ENCODE data around the gene SLC10A3. TPM values are rescaled to one million over a fixed set of nuclear protein-coding genes. Genes with fewer than 3 reads are reported as not detected.

Gene SLC10A3
- total and polyA plus RNA-seq, 2 donors (not counting 3 experiments of a cell fraction or from before 2014, with no cell fraction given) = 21.9 to 22.6 TPM

DNA sequence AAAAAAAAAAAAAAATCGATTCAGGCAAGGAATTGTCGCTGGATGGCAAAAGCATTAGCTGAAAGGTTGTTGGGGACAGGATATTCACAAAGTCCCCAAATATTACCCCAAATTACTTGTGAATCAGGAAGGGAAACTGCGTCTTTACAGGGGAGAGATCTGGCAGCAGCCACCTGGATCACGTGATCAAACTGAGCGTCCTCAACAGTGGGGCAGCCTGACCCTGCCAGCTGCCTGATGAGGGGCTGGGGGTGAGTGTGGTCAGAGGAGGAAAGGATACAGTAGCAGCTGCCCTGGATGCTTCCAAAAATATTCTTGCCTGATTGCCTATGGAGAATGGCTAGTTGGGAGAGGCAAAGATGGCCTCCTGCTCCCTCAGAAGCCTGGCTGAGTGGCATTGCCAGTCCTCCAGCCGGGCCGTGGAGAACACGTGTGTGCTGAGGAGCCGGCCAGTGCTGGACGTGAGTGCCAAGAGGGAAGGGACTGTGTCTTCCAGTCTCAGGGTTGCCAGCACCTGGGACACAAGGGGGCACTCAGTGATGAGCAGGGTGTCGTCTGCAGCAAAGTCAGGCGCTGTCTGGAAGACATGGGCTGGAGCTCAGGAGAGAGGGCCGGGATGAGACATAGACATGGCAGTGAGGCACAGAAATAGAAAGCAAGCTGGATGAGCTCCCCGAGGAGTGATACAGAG is 8.4 kb downstream of the SLC10A3 start:
- dilution Hi-C loops (cut with MboI; ENCODE audit: extremely low pct_ligation_motif_present, low sequenced_read_pairs) (no loop called here), intact Hi-C loops (cut with micrococcal nuclease) (no loop called here)
- H3K9me1 ChIP-seq (replicated peaks; ENCODE audit: control insufficient read depth, extremely low read depth, insufficient read depth, low read length) = no peaks in the 10 kb centered on the region
- TF ChIP-seq JUN (IDR thresholded peaks at IDR 0.05; ENCODE audit: borderline replicate concordance, insufficient read depth, insufficient read length, low read depth) (no peak), MYC (IDR thresholded peaks at IDR 0.05; ENCODE audit: low read depth, low read length) (no peak), GATA2 (IDR thresholded peaks at IDR 0.05; ENCODE audit: insufficient read depth, insufficient read length, low read depth, low read length) (no peak), POLR2A (IDR thresholded peaks at IDR 0.05; ENCODE audit: low read depth, low read length) (no peak), FOS (IDR thresholded peaks at IDR 0.05; ENCODE audit: borderline replicate concordance, insufficient read depth, low read length) (no peak), POLR2AphosphoS5 (IDR thresholded peaks at IDR 0.05; ENCODE audit: insufficient read depth, low read depth, low read length) (no peak), EZH2 (IDR thresholded peaks at IDR 0.05; ENCODE audit: borderline replicate concordance, low read depth, low read length, severe bottlenecking) (no peak)
- TF ChIP-seq, protein P1, sequence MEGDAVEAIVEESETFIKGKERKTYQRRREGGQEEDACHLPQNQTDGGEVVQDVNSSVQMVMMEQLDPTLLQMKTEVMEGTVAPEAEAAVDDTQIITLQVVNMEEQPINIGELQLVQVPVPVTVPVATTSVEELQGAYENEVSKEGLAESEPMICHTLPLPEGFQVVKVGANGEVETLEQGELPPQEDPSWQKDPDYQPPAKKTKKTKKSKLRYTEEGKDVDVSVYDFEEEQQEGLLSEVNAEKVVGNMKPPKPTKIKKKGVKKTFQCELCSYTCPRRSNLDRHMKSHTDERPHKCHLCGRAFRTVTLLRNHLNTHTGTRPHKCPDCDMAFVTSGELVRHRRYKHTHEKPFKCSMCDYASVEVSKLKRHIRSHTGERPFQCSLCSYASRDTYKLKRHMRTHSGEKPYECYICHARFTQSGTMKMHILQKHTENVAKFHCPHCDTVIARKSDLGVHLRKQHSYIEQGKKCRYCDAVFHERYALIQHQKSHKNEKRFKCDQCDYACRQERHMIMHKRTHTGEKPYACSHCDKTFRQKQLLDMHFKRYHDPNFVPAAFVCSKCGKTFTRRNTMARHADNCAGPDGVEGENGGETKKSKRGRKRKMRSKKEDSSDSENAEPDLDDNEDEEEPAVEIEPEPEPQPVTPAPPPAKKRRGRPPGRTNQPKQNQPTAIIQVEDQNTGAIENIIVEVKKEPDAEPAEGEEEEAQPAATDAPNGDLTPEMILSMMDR (IDR thresholded peaks at IDR 0.05; ENCODE audit: extremely low read depth in 1 of 2, insufficient read depth in 1 of 2, low read depth in 1 of 2, low read length in 2 of 2) = no peak
- TF ChIP-seq, protein P2, sequence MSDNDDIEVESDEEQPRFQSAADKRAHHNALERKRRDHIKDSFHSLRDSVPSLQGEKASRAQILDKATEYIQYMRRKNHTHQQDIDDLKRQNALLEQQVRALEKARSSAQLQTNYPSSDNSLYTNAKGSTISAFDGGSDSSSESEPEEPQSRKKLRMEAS (IDR thresholded peaks at IDR 0.05; ENCODE audit: insufficient read depth, insufficient read length) = no peak
- H3K79me2 ChIP-seq (ENCODE audit: control insufficient read depth, insufficient read depth, low read length) = peaks cover 10% of the 10 kb centered on the region
- no TSS peak for BruUV-seq (replicated peaks)
- no peak overlapping the region for H3K9ac ChIP-seq (replicated peaks; ENCODE audit: extremely low read depth, insufficient read depth, low read length)
- H3K4me2 ChIP-seq (ENCODE audit: insufficient read depth, low read length) = no peak overlapping the region
- no peaks in the 10 kb centered on the region for H3K36me3 ChIP-seq (ENCODE audit: control insufficient read depth in 2 of 2, extremely low read depth in 1 of 2, insufficient read depth in 2 of 2, low read length in 2 of 2)
- CTCF ChIA-PET = interaction anchor here (1.0 to 1.4 kb wide), 2 partner anchors 9 to 45 kb away, joined by 3 read pairs; no protein-coding TSS in a partner anchor
- no peaks in the 10 kb centered on the region for H3K27me3 ChIP-seq (ENCODE audit: control insufficient read depth in 2 of 2, insufficient read depth in 2 of 2, low read length in 2 of 2)
- POLR2A ChIA-PET = no interaction called here
- H3K27ac ChIP-seq (ENCODE audit: insufficient read depth, low read depth, low read length) = no peak overlapping the region
- DNase-seq (ENCODE audit: low read depth, low spot score) (no peak), FAIRE-seq (no peak)
- peaks cover 12% of the 10 kb centered on the region for H3K4me1 ChIP-seq (ENCODE audit: control insufficient read depth, extremely low read depth, insufficient read depth, low read length)
- H2AFZ ChIP-seq (ENCODE audit: low read depth, low read length) = no peak overlapping the region
- no peak overlapping the region for H3K4me3 ChIP-seq (replicated peaks in 1 of 3; ENCODE audit: insufficient read depth in 1 of 3, low read depth in 1 of 3, low read length in 3 of 3)
- H4K20me1 ChIP-seq (replicated peaks; ENCODE audit: control insufficient read depth, extremely low read depth, insufficient read depth, low read length) = no peaks in the 10 kb centered on the region
- H3K9me3 ChIP-seq (replicated peaks; ENCODE audit: control insufficient read depth, insufficient read depth, low read length) = no peaks in the 10 kb centered on the region
